Measurements from ENCODE around the gene SETD5.

The SETD5 gene

DNA sequence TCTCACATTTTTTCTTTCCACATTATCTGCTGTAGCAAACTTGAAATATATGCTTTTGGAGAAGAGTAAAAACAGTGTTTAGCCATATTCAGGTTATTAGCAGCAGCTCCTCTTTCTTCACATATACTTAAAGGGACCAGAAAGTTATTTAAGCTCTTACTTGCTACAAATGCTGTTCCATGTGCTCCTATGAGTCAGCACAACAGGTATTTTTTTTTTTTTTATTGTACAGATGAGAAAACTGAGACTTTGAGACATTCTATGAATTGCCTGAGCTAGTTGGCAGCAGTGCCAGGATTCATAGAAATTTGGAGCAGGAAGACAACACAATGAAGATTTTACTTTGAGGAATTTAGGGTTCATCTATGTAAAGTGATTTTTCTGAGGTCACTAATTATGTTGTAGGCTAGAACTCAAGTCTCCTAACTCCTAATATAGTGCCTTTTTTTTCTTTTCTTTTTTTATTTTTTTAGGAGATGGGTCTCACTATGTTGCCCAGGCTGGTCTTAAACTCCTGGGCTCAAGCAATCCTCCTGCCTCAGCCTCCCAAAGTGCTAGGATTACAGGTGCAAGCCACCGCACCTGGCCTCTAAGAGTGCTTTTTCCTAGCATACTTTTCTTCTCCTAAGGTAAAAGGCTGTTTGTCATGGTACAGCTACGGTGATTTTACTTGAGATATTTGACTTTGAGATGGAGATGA is 23.6 kb downstream of the SETD5 start:
- H3K4me3 ChIP-seq (ENCODE audit: low read depth, low read length) = no peak overlapping the region
- no peak for TF ChIP-seq CTCF (IDR thresholded peaks at IDR 0.05; ENCODE audit: low read depth, low read length)

DNA sequence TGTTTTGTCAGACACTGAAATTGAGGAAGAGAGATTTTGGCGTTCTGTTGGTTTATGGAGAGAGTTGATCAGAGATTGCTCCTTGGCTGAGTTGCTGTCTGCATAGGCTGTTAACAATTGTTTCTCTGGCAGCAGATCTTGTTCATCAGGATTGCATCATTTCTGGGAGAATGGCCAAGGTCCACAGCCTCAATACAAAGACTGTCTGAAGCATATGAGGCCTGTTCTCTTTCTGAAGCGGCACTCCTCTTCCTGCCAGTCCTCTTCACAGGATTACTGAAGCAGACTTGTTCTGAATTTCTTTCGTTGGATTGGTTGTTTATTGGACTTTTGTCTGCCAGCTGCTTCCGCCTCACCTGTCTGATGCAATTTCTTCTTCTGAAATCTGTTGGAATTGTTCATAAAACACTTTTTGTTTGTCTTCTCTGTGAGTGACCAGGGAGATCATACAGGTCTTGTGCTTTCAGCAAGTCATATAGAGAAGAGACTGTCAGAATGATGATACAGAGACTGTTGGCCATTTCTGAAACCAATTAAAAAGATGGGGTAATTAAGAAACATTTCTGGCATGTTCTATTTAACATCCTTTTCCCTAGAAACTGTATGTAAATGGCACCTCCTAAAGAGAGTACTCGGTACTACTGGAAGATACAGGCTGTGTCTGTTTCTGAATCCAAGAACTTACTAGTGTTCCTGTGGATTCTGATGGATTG is 25.5 kb downstream of the SETD5 start:
- TF ChIP-seq CTCF (IDR thresholded peaks at IDR 0.05; ENCODE audit: low read depth, low read length) = peak; percentile 54
- peak overlapping the region; percentile 18; the same call in 1 of the 2 replicates for H3K4me3 ChIP-seq (ENCODE audit: low read depth, low read length)

DNA sequence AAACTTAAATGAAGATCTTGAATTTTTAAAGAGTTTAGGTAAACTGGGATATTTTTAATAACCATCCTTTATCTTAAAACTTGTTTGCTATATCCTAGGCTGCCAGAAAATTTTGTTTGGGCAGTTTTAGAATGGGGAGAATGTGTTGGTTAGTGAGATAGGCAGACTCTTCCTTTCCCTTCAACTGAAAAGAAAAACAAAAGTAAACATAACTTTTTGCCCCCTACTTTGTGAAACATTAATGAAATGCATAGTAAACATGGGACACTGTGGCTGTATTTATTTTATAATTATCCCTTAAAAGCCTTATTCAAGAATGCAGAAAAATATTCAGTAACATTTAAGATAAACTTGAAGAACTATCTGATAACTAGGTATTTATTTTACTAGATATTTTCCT is 31.0 kb downstream of the SETD5 start:
- no peak for TF ChIP-seq CTCF (IDR thresholded peaks at IDR 0.05; ENCODE audit: low read depth, low read length)
- H3K4me3 ChIP-seq (ENCODE audit: low read depth, low read length) = no peak overlapping the region

DNA sequence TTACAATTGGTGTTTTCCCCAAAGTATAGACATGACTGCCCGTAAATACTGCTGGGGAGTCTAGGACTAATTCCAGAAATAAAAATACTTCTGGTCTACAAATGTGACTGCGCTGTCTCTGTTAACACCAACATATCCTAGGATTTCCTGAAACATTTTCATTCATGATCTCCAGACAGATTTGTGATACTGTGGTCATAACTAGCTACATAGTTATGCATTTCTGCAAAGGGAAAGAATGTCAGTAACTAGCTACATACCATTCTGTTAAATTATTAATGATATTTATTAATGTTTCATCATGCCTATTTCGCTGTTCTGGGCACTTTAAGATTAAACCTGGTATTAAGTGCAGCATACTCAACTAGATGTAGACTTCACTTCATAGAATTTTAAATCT is 33.3 kb downstream of the SETD5 start:
- H3K4me3 ChIP-seq (ENCODE audit: low read depth, low read length) = no peak overlapping the region
- no peak for TF ChIP-seq CTCF (IDR thresholded peaks at IDR 0.05; ENCODE audit: low read depth, low read length)

GRCh38 chr3:9433627-9434521 is 36.5 kb downstream of the SETD5 start:
- no peak for TF ChIP-seq CTCF (IDR thresholded peaks at IDR 0.05; ENCODE audit: low read depth, low read length)
- H3K4me3 ChIP-seq (ENCODE audit: low read depth, low read length) = no peak overlapping the region

GRCh38 chr3:9435316-9435715 is 37.9 kb downstream of the SETD5 start:
- TF ChIP-seq CTCF (IDR thresholded peaks at IDR 0.05; ENCODE audit: low read depth, low read length) = no peak
- no peak overlapping the region for H3K4me3 ChIP-seq (ENCODE audit: low read depth, low read length)

All from WI38 (cell line).